Sciatic nerve (tissue), 2 donors: Measurements from ENCODE around the gene MEOX2. TPM values are rescaled to one million over a fixed set of nuclear protein-coding genes. Genes with fewer than 3 reads are reported as not detected.

Experiments used
- ATAC-seq: fragments of 200-7000 bp; cut with Tn5 transposase; one replicate; pipeline ENCODE4 v1.9.1; 2020; ENCODE audit warnings: mild to moderate bottlenecking, moderate library complexity
- DNase-seq: peaks from one replicate; pipeline ENCODE4 v3.0.0-alpha.2; 2020; ENCODE audit warnings: low spot score
- intact Hi-C: fragments of 100-400 bp; cut with DNase I; formaldehyde crosslinking; loops from one replicate; pipeline ENCODE4 v1.14.2; 2022
- total RNA-seq: library from RNA; stranded (reverse); fragmentation: NEBNext Ultra II Directional; extraction: Animal tissue kit (Norgen Biotek cat#: 25700); gene quantifications from one replicate; pipeline ENCODE4 v1.2.1, GENCODE V29; 2021
- donor health status: DM: no; HTN: no; CAD: no.
- donor health status: DM: no; HTN: no; CAD: no.

MEOX2 gene
- total RNA-seq, 1 donor from 2014 or later, result 142 TPM

DNA sequence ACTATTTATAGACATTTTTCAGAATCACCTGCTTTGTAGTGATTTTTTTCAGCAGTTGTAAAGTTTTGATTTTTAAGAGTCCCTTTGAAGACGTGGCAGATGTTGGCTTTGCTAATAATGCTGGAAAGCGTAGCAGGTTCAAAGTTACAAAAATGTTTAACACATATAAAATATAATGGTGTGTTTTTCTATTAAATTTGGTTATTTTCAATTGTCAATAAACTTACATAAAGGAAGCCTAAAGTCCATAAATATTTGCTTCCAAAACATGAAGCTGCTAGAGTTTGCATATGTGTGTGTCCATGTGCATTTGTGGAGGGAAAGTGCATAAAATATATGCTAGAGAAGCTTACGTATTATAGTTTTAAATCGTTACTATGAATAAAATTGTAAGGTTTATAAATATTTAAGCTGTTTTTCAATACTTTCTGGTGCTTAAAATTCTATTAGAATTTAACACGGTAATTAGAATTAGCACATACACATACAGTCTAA, 3.7 kb downstream of the MEOX2 start:
- ATAC-seq, result no peak
- DNase-seq, result no peak
- intact Hi-C loops, result no loop called here

DNA sequence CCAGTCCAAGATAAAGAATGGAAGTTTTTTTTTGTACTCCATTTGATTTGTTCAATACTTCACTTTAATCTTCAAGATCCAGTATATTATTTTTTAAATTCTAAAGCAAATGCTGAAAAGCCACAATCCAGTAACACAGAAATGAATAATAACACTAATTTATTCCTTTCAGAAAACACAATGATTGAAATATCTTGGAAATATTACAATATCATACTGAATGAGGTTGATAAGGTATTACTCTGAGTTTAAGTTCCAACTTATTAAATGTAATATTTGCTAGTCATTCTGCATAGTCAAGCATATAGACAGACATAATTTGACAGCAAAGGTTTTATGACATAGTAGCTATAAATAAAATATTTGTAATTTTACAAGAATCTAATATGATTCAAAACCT, 4.4 kb downstream of the MEOX2 start:
- intact Hi-C loops, result no loop called here
- ATAC-seq, result no peak
- no peak for DNase-seq

DNA sequence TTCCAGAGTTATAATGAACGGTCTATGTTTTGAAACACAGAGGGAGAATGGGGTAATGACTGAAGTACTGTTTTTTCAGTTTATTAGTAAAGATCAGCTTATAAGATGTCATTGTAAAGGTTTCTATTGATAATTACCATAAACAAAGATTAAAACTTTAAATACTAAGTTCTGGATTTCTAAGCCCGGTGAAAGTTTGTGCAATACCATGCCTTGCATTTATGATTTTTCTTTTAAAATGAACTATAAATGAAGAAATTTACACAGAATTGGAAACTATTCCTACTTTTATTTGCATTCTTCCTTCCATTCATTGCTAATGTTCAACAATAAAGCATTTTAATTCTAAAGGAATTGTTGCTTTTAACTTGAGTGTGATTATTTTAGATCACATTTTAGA, 4.9 kb downstream of the MEOX2 start:
- ATAC-seq (no peak), DNase-seq (no peak)
- intact Hi-C loops, result no loop called here

DNA sequence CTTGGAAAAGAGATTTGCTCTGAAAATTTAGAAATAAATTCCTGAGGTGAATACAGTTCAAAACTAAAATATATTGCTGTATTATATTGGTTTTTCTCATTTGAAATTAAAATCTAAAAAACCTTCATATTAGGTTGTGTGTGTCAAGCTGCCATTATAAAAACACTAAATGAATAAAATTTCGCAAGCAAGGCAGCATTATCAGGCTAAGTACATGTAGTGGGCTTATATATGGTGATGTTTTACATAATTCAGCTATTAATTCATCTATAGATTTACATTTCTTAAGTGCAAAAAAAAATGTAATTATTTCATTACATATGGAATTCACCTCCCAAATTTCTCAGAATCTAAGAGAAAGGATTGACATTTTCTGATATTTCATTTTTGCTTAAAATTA, 5.3 kb downstream of the MEOX2 start:
- intact Hi-C loops, result no loop called here

DNA sequence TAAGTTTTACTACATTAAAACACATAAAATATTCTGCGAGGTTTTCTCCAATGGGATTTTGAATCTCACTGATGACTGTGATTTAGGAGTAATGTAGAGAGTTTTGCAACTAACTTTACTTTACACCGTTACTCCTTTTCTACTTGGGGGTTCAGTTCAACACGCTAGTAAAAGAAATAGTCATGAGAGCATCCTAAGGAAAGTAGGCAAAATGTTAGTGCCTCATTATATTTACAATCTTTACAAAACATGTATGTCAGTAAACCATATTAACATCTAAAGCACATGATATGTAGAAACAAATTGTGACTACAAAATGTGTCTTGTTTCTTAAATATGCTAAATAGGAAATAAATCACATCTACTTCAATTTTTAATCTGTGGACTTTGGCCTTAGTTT, 6.0 kb downstream of the MEOX2 start:
- no peak for ATAC-seq
- intact Hi-C loops, result no loop called here
- no peak for DNase-seq

More for the DNA sequence above, 5.3 kb downstream of the MEOX2 start:
- no peak for ATAC-seq
- DNase-seq, result no peak

DNA sequence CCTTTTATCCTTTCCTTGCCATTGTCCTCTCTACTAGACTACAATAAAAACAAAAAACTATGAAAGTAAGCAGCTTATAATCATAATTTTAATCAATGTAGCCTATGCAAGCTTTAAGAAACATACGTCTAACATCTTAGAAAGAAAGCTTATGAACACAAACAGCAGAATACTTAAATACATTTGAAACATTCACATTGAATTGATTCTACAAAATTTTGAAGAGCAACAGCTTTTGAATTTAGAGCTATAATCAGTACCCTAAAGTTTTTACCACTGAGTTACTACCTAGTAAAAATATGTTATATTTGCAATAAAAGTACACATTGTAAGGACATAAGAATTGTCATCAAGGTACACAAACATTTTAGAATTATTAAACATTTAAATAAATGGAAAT, 7.2 kb downstream of the MEOX2 start:
- intact Hi-C loops, result no loop called here
- ATAC-seq, result no peak
- no peak for DNase-seq

DNA sequence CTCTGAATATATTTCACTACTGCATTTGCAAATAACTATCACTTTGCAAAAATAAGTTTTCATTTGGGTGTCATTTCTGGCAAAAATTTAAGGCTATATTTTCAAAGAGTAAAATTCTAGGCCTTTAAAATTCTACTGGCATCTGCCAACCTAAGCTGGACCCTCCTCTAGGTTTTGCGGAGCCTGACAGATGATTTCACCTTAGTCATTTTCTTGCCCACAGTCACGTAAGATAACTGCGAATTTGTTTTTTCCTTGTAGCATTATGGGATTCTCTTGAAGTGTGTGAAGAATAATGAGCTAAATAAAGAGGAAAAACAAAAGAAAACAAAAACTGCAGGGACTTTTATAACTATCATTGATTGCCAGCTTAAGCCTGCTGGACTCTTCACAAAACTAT, 7.8 kb downstream of the MEOX2 start:
- no peak for ATAC-seq
- intact Hi-C loops, result no loop called here
- no peak for DNase-seq

DNA sequence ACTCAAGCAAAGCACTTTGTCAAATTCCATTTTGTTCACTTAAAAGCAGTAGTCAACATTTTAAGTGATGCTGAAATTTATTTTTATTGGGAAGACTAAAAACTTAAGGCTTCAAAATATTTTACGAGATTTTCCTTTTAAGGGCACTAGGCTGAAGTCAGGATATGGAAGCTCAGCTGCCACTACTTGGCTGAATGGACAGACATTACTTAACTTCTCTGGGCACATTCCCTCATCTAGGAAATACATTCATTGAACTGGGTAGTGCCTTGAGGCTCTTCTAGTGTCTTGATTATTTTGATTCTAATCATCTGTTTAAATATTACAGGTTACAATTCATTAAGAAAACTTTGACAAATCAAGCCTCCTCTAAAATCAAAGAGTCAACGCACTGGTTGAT, 11.1 kb downstream of the MEOX2 start:
- no peak for DNase-seq
- peak; percentile 85 for ATAC-seq
- intact Hi-C loops, result no loop called here

DNA sequence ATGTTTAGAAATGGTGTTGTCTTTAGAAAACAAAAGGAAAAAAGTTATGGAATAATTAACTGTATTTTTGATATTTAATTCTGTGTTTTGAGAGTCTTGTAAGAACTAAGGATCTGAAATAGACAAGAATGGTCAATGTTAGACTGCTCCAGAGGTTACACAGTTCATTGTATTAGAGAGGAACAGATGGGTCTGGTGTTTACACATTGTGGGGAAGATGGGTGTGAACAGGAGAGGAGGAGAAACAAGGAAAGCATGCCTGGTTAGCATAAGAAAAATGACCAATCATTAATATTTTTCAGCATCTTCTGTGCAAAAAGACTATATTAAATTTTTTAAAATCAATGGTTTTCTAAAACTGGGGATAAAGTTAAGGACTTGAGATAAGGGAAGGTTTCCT, 11.9 kb downstream of the MEOX2 start:
- DNase-seq, result no peak
- ATAC-seq, result peak; percentile 78
- intact Hi-C loops, result no loop called here

DNA sequence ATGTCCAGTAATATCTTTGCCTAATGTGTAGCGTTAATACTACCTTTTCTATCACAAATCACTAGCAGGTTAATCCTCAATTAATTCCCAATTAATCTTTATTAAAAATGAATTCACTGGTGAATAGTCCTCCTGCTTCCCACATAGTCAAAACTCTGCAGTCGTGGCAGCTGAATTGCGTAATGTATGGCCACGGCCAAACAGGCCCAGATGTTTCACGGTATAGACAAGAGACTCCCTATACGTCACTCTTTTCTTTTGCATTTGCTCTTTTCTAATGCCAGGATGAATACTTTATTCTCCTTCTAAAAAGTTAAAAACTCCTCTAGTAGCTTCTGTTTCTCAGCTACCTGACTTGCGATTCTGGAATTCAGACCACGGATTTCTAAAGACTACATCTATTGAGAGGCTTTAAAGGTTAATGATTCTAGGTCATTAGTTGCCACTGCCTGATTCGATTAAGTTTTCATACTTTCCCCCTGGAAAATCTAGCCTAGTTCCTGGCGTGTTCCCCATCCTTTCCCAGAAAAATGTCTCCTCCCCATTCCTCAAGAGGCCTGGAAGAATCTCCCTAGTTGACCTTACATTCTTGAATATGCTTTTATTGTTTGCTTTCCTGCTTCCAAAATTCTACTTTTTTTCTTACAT, 16.9 kb downstream of the MEOX2 start:
- intact Hi-C loops, result no loop called here
- DNase-seq (no peak), ATAC-seq (peak; percentile 45)

DNA sequence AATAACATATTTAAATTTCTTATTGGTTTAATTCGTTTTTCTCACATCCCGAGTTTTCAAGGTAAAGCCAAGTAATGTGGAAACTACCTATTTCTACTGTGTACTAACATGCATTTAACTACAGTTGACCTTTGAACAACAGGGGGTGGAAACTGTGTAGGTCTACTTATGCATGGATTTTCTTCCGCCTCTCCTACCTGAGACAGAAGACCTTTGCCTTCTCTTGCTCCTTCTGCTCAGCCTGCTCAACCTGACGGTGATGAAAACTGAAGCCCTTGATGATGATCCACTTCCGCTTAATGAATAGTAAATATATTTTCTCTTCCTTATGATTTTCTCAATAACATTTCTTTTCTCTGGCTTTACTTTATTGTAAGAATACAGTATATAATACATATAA, 18.5 kb downstream of the MEOX2 start:
- ATAC-seq, result no peak
- intact Hi-C loops, result no loop called here
- no peak for DNase-seq

DNA sequence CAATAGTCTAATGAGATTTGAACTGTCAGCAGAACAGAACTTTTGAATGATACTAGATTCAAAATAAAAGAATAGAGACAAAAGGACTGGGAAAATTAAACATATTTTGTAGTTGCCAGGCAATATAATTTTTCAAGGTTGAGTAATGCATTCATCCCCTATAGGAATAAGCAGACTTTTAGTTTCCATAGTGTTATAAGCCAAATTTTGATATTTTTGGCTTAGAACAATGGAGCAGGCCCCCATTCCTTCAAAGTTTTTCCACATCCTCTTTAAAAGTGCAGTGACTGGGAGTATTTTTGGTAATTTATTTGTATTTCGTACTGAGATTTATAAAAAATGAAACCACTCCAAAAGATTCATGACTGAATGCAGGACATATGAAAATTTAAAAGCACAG, 24.0 kb downstream of the MEOX2 start:
- intact Hi-C loops, result no loop called here
- no peak for ATAC-seq
- DNase-seq, result no peak

DNA sequence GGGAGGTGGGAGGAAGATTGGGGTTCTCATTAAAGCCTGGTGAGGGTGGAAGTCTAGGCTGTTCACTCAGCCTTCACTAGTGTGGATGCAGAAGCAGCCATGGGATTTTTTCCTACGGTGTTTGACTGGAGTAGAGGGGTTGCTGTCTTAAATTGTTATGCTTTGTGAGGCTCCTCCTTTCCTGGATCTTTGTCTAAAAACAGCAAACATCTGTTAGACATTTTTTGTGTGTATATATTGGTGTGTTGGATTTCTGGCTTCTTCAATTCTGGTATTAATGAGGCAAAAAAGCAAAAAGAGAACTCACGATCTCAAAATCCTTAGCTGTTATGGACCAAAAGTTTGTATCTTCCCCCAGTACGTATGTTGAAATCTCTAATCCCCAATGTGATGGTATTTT, 28.2 kb downstream of the MEOX2 start:
- DNase-seq (no peak), ATAC-seq (peak; percentile 32)
- intact Hi-C loops, result no loop called here

DNA sequence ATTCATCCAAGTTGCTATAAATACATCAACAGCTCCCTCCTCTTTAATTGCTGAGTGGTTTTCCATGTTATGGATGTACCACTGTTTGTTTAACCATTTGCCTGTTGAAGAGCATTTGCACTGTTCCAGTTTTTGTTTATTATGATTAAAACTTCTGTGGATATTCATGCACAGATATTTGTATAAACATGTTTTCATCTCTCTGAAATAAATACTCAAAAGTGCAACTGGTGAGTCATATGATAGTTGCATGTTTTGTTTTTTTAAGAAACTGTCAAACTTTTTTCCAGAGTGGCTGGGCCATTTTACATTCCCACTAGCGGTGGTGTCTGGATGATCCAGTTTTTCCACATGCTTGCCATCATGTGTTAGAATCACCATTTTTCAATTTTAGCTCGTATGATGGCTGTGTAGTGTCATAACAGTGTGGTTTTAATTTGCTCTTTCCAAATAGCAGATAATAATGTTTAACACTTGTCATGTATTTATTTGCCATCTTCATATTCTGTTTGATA, 33.6 kb downstream of the MEOX2 start:
- no peak for DNase-seq
- peak; percentile 36 for ATAC-seq
- intact Hi-C loops, result no loop called here

DNA sequence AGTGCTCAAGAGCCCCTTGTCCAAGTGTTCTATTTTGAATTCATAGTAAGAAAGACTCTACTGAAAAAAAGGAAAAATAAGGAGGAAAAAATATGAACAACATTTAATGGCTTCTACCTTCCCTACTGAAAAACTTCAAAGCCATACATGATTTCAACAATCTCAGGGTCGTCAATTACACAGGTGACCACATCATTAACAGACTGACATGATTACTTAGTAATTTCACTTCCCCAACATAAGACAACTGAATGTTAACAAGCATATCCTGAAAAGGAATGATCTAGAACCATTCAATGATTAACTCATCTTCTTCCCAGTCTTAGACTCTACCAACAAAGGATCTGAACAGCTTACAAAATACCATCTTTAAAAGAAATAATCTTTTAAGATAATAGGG, 34.8 kb downstream of the MEOX2 start:
- DNase-seq, result no peak
- ATAC-seq, result no peak
- intact Hi-C loops, result no loop called here

DNA sequence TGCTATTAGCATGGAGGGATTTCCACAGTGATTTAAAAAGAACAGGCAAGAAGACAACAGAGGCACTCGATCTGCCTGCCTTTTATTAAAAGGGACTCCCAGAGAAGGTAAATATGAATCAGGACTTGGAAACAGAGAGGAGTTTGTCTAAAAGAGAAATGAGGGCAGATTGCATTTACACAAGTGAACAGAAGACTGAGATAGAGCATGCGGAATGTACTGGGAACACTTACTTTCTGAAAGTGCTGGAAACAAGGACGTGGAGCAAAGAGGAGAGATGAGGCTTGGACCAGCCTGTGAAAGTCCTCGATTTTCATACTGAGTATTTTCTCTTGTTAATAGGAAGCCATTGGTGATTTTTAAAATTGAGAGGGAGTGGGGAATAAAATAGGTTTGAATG, 35.7 kb downstream of the MEOX2 start:
- ATAC-seq, result peak; percentile 56
- DNase-seq, result no peak
- intact Hi-C loops, result no loop called here

DNA sequence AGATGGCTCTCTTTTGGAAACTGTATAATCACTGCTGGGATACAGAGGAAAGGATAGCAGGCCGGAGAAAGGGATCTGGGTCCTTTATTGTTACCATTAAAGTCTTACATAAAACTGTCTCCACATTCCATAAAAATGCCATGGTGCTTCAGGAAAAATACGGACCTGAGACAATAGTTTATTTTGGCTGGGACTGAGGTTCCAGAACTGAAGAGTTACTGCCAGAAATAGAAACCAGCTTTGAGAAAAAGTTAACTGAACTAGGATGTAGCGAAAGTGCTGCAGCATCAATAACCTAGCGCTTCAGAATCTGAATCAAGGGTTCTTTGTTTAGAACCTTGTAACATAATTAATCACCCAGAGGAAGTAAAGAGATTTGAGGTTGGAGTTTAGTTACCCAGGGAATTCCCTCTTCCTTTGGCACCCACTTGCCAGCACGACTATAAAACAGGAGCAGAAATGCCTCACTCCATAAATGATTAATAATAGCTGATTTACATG, 38.0 kb downstream of the MEOX2 start:
- intact Hi-C loops, result no loop called here
- ATAC-seq, result peak; percentile 53
- no peak for DNase-seq

DNA sequence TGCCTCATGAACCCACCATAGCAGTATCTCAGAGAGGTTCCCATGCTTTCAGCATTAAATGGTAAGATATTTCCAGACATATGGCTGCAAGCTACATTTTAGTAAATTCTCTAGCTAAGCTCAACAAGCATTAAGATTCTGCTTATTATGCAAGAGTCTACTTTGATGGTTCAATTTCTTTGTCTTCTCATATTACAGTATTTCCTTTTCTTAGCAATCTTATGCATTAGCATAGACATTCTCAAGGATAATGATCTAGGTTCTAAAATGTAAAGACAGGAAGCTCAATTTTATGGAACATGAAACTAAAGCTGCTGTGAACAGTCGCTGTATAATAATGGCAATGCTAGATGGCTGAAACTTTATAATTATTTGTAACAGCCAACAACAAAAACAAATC, 39.2 kb downstream of the MEOX2 start:
- no peak for DNase-seq
- no peak for ATAC-seq
- intact Hi-C loops, result no loop called here

DNA sequence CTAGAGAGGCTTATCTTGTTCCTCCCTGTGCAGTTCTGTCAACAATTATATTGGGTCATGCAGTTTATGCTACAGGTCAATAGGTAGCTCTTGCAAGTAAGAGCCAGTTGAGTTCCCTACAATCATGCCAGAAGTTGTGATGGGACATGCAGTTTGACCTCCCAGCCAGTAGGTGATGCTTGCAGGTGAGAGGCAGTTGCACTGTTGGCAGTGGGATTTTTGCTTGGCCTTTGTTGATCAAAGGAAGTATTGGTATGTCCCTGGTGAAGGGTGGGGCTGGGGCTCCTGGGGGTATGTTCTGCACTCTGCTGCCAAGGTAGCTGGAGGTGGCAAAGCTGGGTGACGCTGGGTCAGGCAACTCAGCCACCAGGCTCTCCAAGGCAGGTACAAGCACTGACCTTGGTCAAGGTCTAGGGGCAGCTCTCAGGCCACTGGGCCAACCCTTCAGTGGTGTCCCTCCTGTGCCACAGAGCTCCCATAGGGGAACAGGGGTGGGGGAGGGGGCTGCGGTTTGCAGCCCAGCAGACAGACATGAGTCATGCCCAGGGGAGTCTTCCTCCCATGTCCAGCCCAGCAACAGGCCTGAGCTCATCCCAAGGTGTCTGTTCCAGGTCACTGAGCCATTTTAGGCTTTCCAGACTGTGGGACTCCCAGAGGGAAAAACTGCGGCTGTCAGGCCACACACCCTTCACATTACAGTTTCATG, 43.3 kb downstream of the MEOX2 start:
- no peak for DNase-seq
- peak; percentile 47 for ATAC-seq
- intact Hi-C loops, result no loop called here

DNA sequence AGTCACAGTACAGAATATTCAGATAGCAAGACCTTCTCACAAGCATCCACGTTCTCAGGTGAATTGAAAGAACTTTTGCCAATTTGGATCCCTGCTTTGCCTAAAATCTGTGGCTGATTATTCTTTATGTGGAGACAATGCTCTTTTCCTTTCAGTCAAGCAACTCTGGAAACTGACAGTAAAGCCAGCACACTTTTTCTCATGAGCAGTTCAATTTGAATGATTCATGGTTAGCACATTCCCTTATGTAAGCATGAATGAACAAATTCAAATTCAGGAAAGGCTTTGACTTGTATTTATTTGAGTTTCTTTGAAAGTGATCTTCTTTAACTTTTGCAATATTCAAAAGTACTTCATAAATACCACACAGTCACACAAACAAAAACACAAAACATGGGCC, 57.6 kb downstream of the MEOX2 start:
- ATAC-seq (peak; percentile 27), DNase-seq (no peak)
- intact Hi-C loops, result no loop called here

DNA sequence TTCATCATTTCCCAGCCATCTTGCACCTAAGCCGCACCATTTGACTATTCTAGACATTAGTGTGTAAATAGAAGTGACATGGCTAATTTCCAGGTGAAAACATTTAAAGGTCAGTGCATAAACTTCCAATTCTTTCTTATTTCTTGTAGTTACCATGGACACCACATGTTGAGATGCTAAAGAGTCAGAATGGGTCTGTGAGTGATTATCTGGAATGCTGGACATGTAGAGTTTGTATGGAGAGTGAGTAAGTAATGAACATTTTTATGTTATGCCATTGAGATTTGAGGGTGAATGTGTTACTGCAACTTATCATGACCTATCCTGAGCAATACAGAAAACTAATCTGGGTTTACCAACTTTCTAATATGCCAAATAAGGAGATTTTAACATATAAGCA, 60.4 kb downstream of the MEOX2 start:
- DNase-seq (no peak), ATAC-seq (no peak)
- intact Hi-C loops, result no loop called here
